Left forelimb (tissue), 1 donor: Measurements from ENCODE around the gene ASGR2.
A peak's percentile ranks its signal among the peaks of the same experiment; 100 is the strongest.
"Not testable (repeated sequence)": the region's sequence is repeated elsewhere in the genome, so short reads cannot be mapped to it uniquely, and the experiment has no call there.

Experiments used
- DNase-seq: peaks from one replicate; pipeline ENCODE4 v3.0.0-alpha.2; 2018; ENCODE audit warnings: low spot score

Gene ASGR2

GRCh38 chr17:7098802-7099459 lies 15.7 kb downstream of the ASGR2 start:
- DNase-seq, result no peak

GRCh38 chr17:7097940-7098339 lies 16.7 kb downstream of the ASGR2 start:
- DNase-seq, result no peak

- no peak for DNase-seq
Observed at GRCh38 chr17:7095625-7096024, 19.0 kb downstream of the ASGR2 start.

GRCh38 chr17:7094652-7095019 lies 20.0 kb downstream of the ASGR2 start:
- peak; percentile 55 for DNase-seq

GRCh38 chr17:7091311-7092005 lies 23.2 kb downstream of the ASGR2 start:
- DNase-seq, result not testable (repeated sequence)

GRCh38 chr17:7089570-7089969 lies 25.1 kb downstream of the ASGR2 start:
- not testable (repeated sequence) for DNase-seq

GRCh38 chr17:7088442-7088841 lies 26.2 kb downstream of the ASGR2 start:
- DNase-seq, result not testable (repeated sequence)

GRCh38 chr17:7084088-7084487 lies 30.5 kb downstream of the ASGR2 start:
- DNase-seq, result no peak

- no peak for DNase-seq
Observed at GRCh38 chr17:7083592-7083991, 31.0 kb downstream of the ASGR2 start.

GRCh38 chr17:7081341-7082062 lies 33.1 kb downstream of the ASGR2 start:
- DNase-seq, result peak; percentile 54

GRCh38 chr17:7080456-7081041 lies 34.1 kb downstream of the ASGR2 start:
- DNase-seq, result no peak

- DNase-seq, result no peak
Observed at GRCh38 chr17:7079581-7080455, 34.8 kb downstream of the ASGR2 start, which contains the start of gene CLEC10A. Gene CLEC10A, minus strand, starts transcription at chr17:7080251. Its CDS starts 1,439 bp downstream, at chr17:7078812.

GRCh38 chr17:7078711-7079110 lies 35.9 kb downstream of the ASGR2 start:
- DNase-seq, result no peak

GRCh38 chr17:7077911-7078546 lies 36.6 kb downstream of the ASGR2 start:
- DNase-seq, result no peak

GRCh38 chr17:7074931-7075330 lies 39.7 kb downstream of the ASGR2 start:
- no peak for DNase-seq

- no peak for DNase-seq
Observed at GRCh38 chr17:7072406-7072805, 42.2 kb downstream of the ASGR2 start.

- no peak for DNase-seq
Observed at GRCh38 chr17:7070712-7071111, 43.9 kb downstream of the ASGR2 start.

- no peak for DNase-seq
Observed at GRCh38 chr17:7068268-7068667, 46.4 kb downstream of the ASGR2 start.

GRCh38 chr17:7067198-7067597 lies 47.4 kb downstream of the ASGR2 start:
- DNase-seq, result no peak

GRCh38 chr17:7064261-7064660 lies 50.4 kb downstream of the ASGR2 start:
- no peak for DNase-seq

- no peak for DNase-seq
Observed at GRCh38 chr17:7063518-7064094, 51.0 kb downstream of the ASGR2 start.
